B cell (primary cell): ENCODE data around the gene EED.

Experiments
- CTCF ChIP-seq: fragments of 200-600 bp; IDR thresholded peaks from one replicate; pipeline ENCODE4 v1.8.0; 2022; ENCODE audit warnings: antibody characterized with exemption, mild to moderate bottlenecking
- EZH2 ChIP-seq: IDR thresholded peaks from 2 replicates; pipeline ENCODE4 v1.6.1; 2012; ENCODE audit warnings: borderline replicate concordance, low read depth, mild to moderate bottlenecking, moderate library complexity, low read length; ENCODE audit not compliant: insufficient read depth, poor library complexity, severe bottlenecking

GRCh38 chr11:86264649-86265048 is 20.1 kb downstream of the EED start:
- no peak for TF ChIP-seq CTCF
- TF ChIP-seq EZH2, result no peak
